GM23338 (cell line): ENCODE results near the gene EYS. TPM values are rescaled to one million over a fixed set of nuclear protein-coding genes. Genes with fewer than 3 reads are reported as not detected.
"Not testable (repeated sequence)": the region's sequence is repeated elsewhere in the genome, so short reads cannot be mapped to it uniquely, and the experiment has no call there.

ENCODE experiments used
- ATAC-seq: fragments of 200-7000 bp; cut with Tn5 transposase; 3 replicates; pipeline ENCODE4 v1.9.1; 2020
- DNase-seq: peaks from one replicate; pipeline ENCODE4 v3.0.0-alpha.2; 2015; ENCODE audit warnings: low spot score
- H2AFZ ChIP-seq: fragments of 200-600 bp; sonication (generic); 2 replicates; pipeline ENCODE4 v1.8.0; 2016; ENCODE audit warnings: antibody characterized with exemption, mild to moderate bottlenecking, moderate library complexity
- H3F3A ChIP-seq: fragments of 200-600 bp; sonication (generic); replicated peaks from 2 replicates; pipeline ENCODE4 v1.8.0; 2017; ENCODE audit warnings: antibody characterized with exemption, mixed run types, low read depth
- H3K27ac ChIP-seq: fragments of 200-600 bp; sonication (generic); 2 replicates; pipeline ENCODE4 v1.6.1; 2016; ENCODE audit warnings: low read depth
- H3K27me3 ChIP-seq: fragments of 200-600 bp; sonication (generic); 2 replicates; pipeline ENCODE4 v1.8.0; 2016; ENCODE audit warnings: mild to moderate bottlenecking, mixed run types, moderate library complexity; ENCODE audit not compliant: insufficient read depth
- H3K36me3 ChIP-seq: fragments of 200-600 bp; sonication (generic); 2 replicates; pipeline ENCODE4 v1.8.0; 2016; ENCODE audit warnings: mild to moderate bottlenecking; ENCODE audit not compliant: insufficient read depth
- H3K4me1 ChIP-seq: fragments of 200-600 bp; sonication (generic); 2 replicates; pipeline ENCODE4 v1.8.0; 2016; ENCODE audit warnings: mild to moderate bottlenecking, moderate library complexity; ENCODE audit not compliant: insufficient read depth
- H3K4me2 ChIP-seq: fragments of 200-600 bp; sonication (generic); 2 replicates; pipeline ENCODE4 v1.7.1; 2017; ENCODE audit warnings: mixed run types
- H3K4me3 ChIP-seq: fragments of 200-600 bp; sonication (generic); 2 replicates; pipeline ENCODE4 v1.6.1; 2016; ENCODE audit warnings: mixed run types
- H3K79me2 ChIP-seq: fragments of 200-600 bp; sonication (generic); replicated peaks from 2 replicates; pipeline ENCODE4 v1.8.0; 2017; ENCODE audit warnings: mild to moderate bottlenecking; ENCODE audit not compliant: insufficient read depth
- H3K9me2 ChIP-seq: fragments of 200-600 bp; sonication (generic); 2 replicates; pipeline ENCODE4 v1.8.0; 2017; ENCODE audit not compliant: insufficient read depth
- H4K20me1 ChIP-seq: fragments of 200-600 bp; sonication (generic); replicated peaks from 2 replicates; pipeline ENCODE4 v1.8.0; 2017; ENCODE audit warnings: mild to moderate bottlenecking; ENCODE audit not compliant: insufficient read depth
- H3K27ac Mint-ChIP-seq: 2 replicates; pipeline ENCODE4 v1.8.0; 2020; ENCODE audit warnings: inconsistent platforms, mild to moderate bottlenecking, moderate library complexity, mixed read lengths
- H3K27me3 Mint-ChIP-seq: 3 replicates; pipeline ENCODE4 v1.8.0; 2022; ENCODE audit warnings: low read depth, mild to moderate bottlenecking, moderate library complexity, mixed read lengths, inconsistent platforms; ENCODE audit not compliant: insufficient read depth, poor library complexity
- H3K36me3 Mint-ChIP-seq: 3 replicates; pipeline ENCODE4 v1.8.0; 2021; ENCODE audit warnings: low read depth, mild to moderate bottlenecking, inconsistent platforms, moderate library complexity, mixed read lengths
- H3K4me1 Mint-ChIP-seq: 3 replicates; pipeline ENCODE4 v1.8.0; 2020; ENCODE audit warnings: mild to moderate bottlenecking, inconsistent platforms, mixed read lengths
- H3K4me3 Mint-ChIP-seq: 3 replicates; pipeline ENCODE4 v1.8.0; 2021; ENCODE audit warnings: moderate library complexity, mild to moderate bottlenecking, inconsistent platforms, mixed read lengths
- H3K9me3 Mint-ChIP-seq: 3 replicates; pipeline ENCODE4 v1.8.0; 2020; ENCODE audit warnings: moderate library complexity, mild to moderate bottlenecking, inconsistent platforms, mixed read lengths
- CREB1 ChIP-seq: fragments of 250-450 bp; sonication (Bioruptor Pico); IDR thresholded peaks from 2 replicates; pipeline ENCODE4 v1.5.0; 2020; ENCODE audit warnings: low read depth, mild to moderate bottlenecking, moderate library complexity
- CTCF ChIP-seq, 2 experiments: fragments of 200-600 bp in 1 of 2; sonication (generic) in 1 of 2; conservative IDR thresholded peaks; 2 replicates each; pipeline versions ENCODE4 v1.5.1 to v1.6.1; 2016 to 2017; ENCODE audit warnings: antibody characterized with exemption in 2 of 2, low read depth in 2 of 2, mild to moderate bottlenecking in 2 of 2, moderate library complexity in 1 of 2
- EZH2 ChIP-seq: fragments of 200-600 bp; sonication (generic); IDR thresholded peaks from one replicate; pipeline ENCODE4 v1.8.0; 2017; ENCODE audit warnings: antibody characterized with exemption, mild to moderate bottlenecking, low read depth; ENCODE audit not compliant: unreplicated experiment
- EZH2phosphoT487 ChIP-seq: fragments of 200-600 bp; sonication (generic); IDR thresholded peaks from one replicate; pipeline ENCODE4 v1.8.1; 2018; ENCODE audit warnings: antibody characterized with exemption; ENCODE audit not compliant: unreplicated experiment
- JUNB ChIP-seq: IDR thresholded peaks from one replicate; pipeline ENCODE4 v1.6.1; 2016; ENCODE audit warnings: antibody characterized with exemption; ENCODE audit not compliant: unreplicated experiment
- NANOG ChIP-seq: IDR thresholded peaks from 2 replicates; pipeline ENCODE4 v1.6.1; 2016; ENCODE audit warnings: antibody characterized with exemption, borderline replicate concordance
- REST ChIP-seq: IDR thresholded peaks from one replicate; pipeline ENCODE4 v1.6.1; 2018; ENCODE audit warnings: antibody characterized with exemption; ENCODE audit not compliant: unreplicated experiment
- STAT1 ChIP-seq: IDR thresholded peaks from one replicate; pipeline ENCODE4 v1.6.1; 2016; ENCODE audit warnings: antibody characterized with exemption; ENCODE audit not compliant: unreplicated experiment
- ZNF114 ChIP-seq: fragments of 250-450 bp; sonication (Bioruptor Pico); IDR thresholded peaks from 2 replicates; pipeline ENCODE4 v1.5.0; 2020; ENCODE audit warnings: mild to moderate bottlenecking, moderate library complexity
- ZNF462 ChIP-seq: fragments of 250-450 bp; sonication (Bioruptor Pico); IDR thresholded peaks from 2 replicates; pipeline ENCODE4 v1.5.0; 2020; ENCODE audit warnings: mild to moderate bottlenecking, moderate library complexity
- polyA plus RNA-seq: library from polyadenylated mRNA; unstranded; fragments of >200 nt; fragmentation: Nextera tagmentation; extraction: Ambion mirVana; gene quantifications from 2 replicates; pipeline ENCODE4 v1.2.1, GENCODE V29; 2016
- total RNA-seq: library from RNA; depleted of rRNA; stranded (reverse); fragments of >200 nt; shearing (Covaris generic); gene quantifications from 2 replicates; pipeline ENCODE4 v1.2.3, GENCODE V29; 2014

The EYS gene
- total and polyA plus RNA-seq, 2 experiments from 2014 or later = 0.38 to 0.52 TPM

- Histone ChIP-seq H3K4me2 (no peak overlapping the region), H3K4me1 (no peaks in the 10 kb centered on the region), H3K27me3 (no peaks in the 10 kb centered on the region), H4K20me1 (no peaks in the 10 kb centered on the region), H3K79me2 (no peaks in the 10 kb centered on the region), H3K36me3 (no peaks in the 10 kb centered on the region), H3K4me3 (no peak overlapping the region), H3K9me2 (peaks cover 8% of the 10 kb centered on the region), H3K27ac (no peak overlapping the region), H3F3A (no peaks in the 10 kb centered on the region), H2AFZ (no peak overlapping the region)
- Mint-ChIP-seq H3K9me3 (peaks cover 23% of the 10 kb centered on the region), H3K27ac (no peak overlapping the region), H3K27me3 (peaks cover 7% of the 10 kb centered on the region), H3K4me1 (peaks cover 2% of the 10 kb centered on the region; the same call in 2 of the 3 replicates), H3K36me3 (peaks cover 9% of the 10 kb centered on the region; the same call in 2 of the 3 replicates), H3K4me3 (no peak overlapping the region)
- DNase-seq = no peak
- no peak for TF ChIP-seq STAT1
- no peak for TF ChIP-seq EZH2phosphoT487
- TF ChIP-seq NANOG = no peak
- TF ChIP-seq EZH2 = no peak
- no peak for TF ChIP-seq CREB1 (CRISPR knock-in tag)
- TF ChIP-seq ZNF462 (CRISPR knock-in tag) = no peak
- TF ChIP-seq CTCF (conservative IDR thresholded peaks at IDR 0.05; ENCODE audit: low read depth in 2 of 2) = no peak
- TF ChIP-seq ZNF114 (CRISPR knock-in tag) = no peak
- no peak for TF ChIP-seq REST
- no peak for TF ChIP-seq JUNB
- no peak for ATAC-seq
These were observed 75.3 kb downstream of the EYS start for GRCh38 chr6:65631711-65632110.

- not testable (repeated sequence) for DNase-seq, H3K4me3 ChIP-seq, H3K4me3 Mint-ChIP-seq, H3K27me3 ChIP-seq, ATAC-seq, H3K36me3 Mint-ChIP-seq, H3K9me2 ChIP-seq, H3F3A ChIP-seq, H3K27ac ChIP-seq, H3K4me1 Mint-ChIP-seq, H3K36me3 ChIP-seq, H3K27me3 Mint-ChIP-seq, H3K79me2 ChIP-seq, H4K20me1 ChIP-seq, H2AFZ ChIP-seq, H3K4me1 ChIP-seq, H3K4me2 ChIP-seq, H3K27ac Mint-ChIP-seq
- peaks cover 33% of the 10 kb centered on the region for H3K9me3 Mint-ChIP-seq
These were observed 79.5 kb downstream of the EYS start for GRCh38 chr6:65627434-65627999.
